GM12878 (cell line): ENCODE data around the gene TRIM72. TPM values are rescaled to one million over a fixed set of nuclear protein-coding genes. Genes with fewer than 3 reads are reported as not detected.

Experiments
- ATAC-seq: fragments of 200-7000 bp; cut with Tn5 transposase; 3 replicates; pipeline ENCODE4 v1.9.1; 2020; ENCODE audit warnings: mild to moderate bottlenecking, moderate library complexity
- BruUV-seq: library from RNA; stranded (reverse); fragments of 400-500 nt; replicated peaks from 2 replicates; lab custom pipeline; 2021; lab: Mats Ljungman, UMichigan
- CTCF ChIA-PET: fragments of 300-600 bp; sonication (Branson Sonifier 250); formaldehyde crosslinking; extraction: SDS; loops from one replicate; lab custom pipeline; 2021; ENCODE audit warnings: inconsistent platforms; lab: Yijun Ruan, JAX
- POLR2A ChIA-PET: fragments of 350-600 bp; formaldehyde crosslinking; extraction: SDS; loops from one replicate; lab custom pipeline; 2021; ENCODE audit warnings: inconsistent platforms; lab: Charles Lee
- RAD21 ChIA-PET: fragments of 300-600 bp; sonication (Branson Sonifier 250); formaldehyde crosslinking; loops from one replicate; lab custom pipeline; 2023; ENCODE audit warnings: antibody characterized with exemption; ENCODE audit not compliant: unreplicated experiment; lab: Charles Lee
- SMC1A ChIA-PET: fragments of 300-600 bp; sonication (Branson Sonifier 250); formaldehyde crosslinking; loops from one replicate; lab custom pipeline; 2023; ENCODE audit not compliant: unreplicated experiment, uncharacterized antibody; lab: Charles Lee
- DNase-seq: peaks from one replicate; pipeline ENCODE4 v3.0.0-alpha.2; 2011; ENCODE audit warnings: low read depth, low spot score
- FAIRE-seq: peaks from 3 replicates; lab custom pipeline; 2011; peaks lifted over from hg19 to GRCh38; lab: Jason Lieb, UNC
- H2AFZ ChIP-seq: 2 replicates; pipeline ENCODE4 v1.6.0; 2011; ENCODE audit warnings: low read depth, low read length, control low read depth; ENCODE audit not compliant: control insufficient read depth
- H3K27ac ChIP-seq: 2 replicates; pipeline ENCODE4 v1.5.1; 2011; ENCODE audit warnings: control low read depth; ENCODE audit not compliant: control insufficient read depth, insufficient read depth
- H3K27me3 ChIP-seq, 2 experiments: replicated peaks in 1 of 2; 2 replicates each; pipeline versions ENCODE4 v1.6.0 to v1.6.1; 2011; ENCODE audit warnings: low read length in 1 of 2; ENCODE audit not compliant: control insufficient read depth in 2 of 2, insufficient read depth in 2 of 2
- H3K36me3 ChIP-seq, 2 experiments: 2 replicates each; pipeline ENCODE4 v1.5.1; 2011; ENCODE audit warnings: low read length in 1 of 2; ENCODE audit not compliant: control insufficient read depth in 2 of 2, insufficient read depth in 2 of 2
- H3K4me1 ChIP-seq: 2 replicates; pipeline ENCODE4 v1.6.1; 2011; ENCODE audit warnings: mild to moderate bottlenecking, low read length, moderate library complexity, mixed read lengths; ENCODE audit not compliant: control insufficient read depth, insufficient read depth
- H3K4me2 ChIP-seq: 2 replicates; pipeline ENCODE4 v1.6.0; 2011; ENCODE audit warnings: control low read depth; ENCODE audit not compliant: control insufficient read depth, insufficient read depth
- H3K4me3 ChIP-seq: fragments of 200-600 bp; sonication (generic); 2 replicates; pipeline ENCODE4 v1.5.1; 2016
- H3K79me2 ChIP-seq: 2 replicates; pipeline ENCODE4 v1.6.0; 2011; ENCODE audit warnings: low read length; ENCODE audit not compliant: control insufficient read depth, insufficient read depth
- H3K9ac ChIP-seq: 2 replicates; pipeline ENCODE4 v1.8.0; 2011; ENCODE audit warnings: low read length, control low read depth, mixed read lengths; ENCODE audit not compliant: control insufficient read depth, insufficient read depth
- H3K9me3 ChIP-seq: replicated peaks from 3 replicates; pipeline ENCODE4 v1.5.1; 2011; ENCODE audit warnings: mild to moderate bottlenecking, low read length; ENCODE audit not compliant: control insufficient read depth, insufficient read depth
- H4K20me1 ChIP-seq: 2 replicates; pipeline ENCODE4 v1.6.0; 2011; ENCODE audit not compliant: control insufficient read depth, insufficient read depth
- CBX3 ChIP-seq: fragments of 200-600 bp; sonication (generic); IDR thresholded peaks from 2 replicates; pipeline ENCODE4 v1.6.1; 2016; ENCODE audit warnings: low read depth, borderline replicate concordance
- CREB1 ChIP-seq: IDR thresholded peaks from 2 replicates; pipeline ENCODE4 v1.6.1; 2012; ENCODE audit warnings: low read depth, mild to moderate bottlenecking, inconsistent platforms
- MEF2B ChIP-seq: fragments of 450-650 bp; IDR thresholded peaks from 2 replicates; pipeline ENCODE4 v1.6.1; 2018; ENCODE audit warnings: mild to moderate bottlenecking, moderate library complexity; ENCODE audit not compliant: partially characterized antibody, poor library complexity, severe bottlenecking
- NBN ChIP-seq: fragments of 450-650 bp; IDR thresholded peaks from 2 replicates; pipeline ENCODE4 v1.6.1; 2016
- PML ChIP-seq: IDR thresholded peaks from 2 replicates; pipeline ENCODE4 v1.6.1; 2012; ENCODE audit warnings: low read length, inconsistent platforms
- POU2F2 ChIP-seq: IDR thresholded peaks from 3 replicates; pipeline ENCODE4 v1.6.1; 2011; ENCODE audit warnings: low read depth, mild to moderate bottlenecking, low read length, borderline replicate concordance
- SKIL ChIP-seq: fragments of 450-650 bp; IDR thresholded peaks from 2 replicates; pipeline ENCODE4 v1.6.1; 2017; ENCODE audit warnings: mild to moderate bottlenecking, low read depth, inconsistent platforms; ENCODE audit not compliant: poor library complexity, severe bottlenecking
- SREBF1 ChIP-seq: IDR thresholded peaks from 2 replicates; pipeline ENCODE4 v1.6.1; 2012; ENCODE audit warnings: mild to moderate bottlenecking, low read length
- ZNF217 ChIP-seq: fragments of 450-650 bp; IDR thresholded peaks from 2 replicates; pipeline ENCODE4 v1.6.1; 2017; ENCODE audit warnings: antibody characterized with exemption, mild to moderate bottlenecking
- WGBS: methylation state at CpG from one replicate; pipeline ENCODE4 v1.1.6; 2016; ENCODE audit warnings: low lambda C conversion rate; ENCODE audit not compliant: insufficient replicate concordance, insufficient coverage; ENCODE audit errors: missing lambda C conversion rate; 5-methylcytosine and 5-hydroxymethylcytosine counted together
- in situ Hi-C: fragments of 300-500 bp; cut with MboI; formaldehyde crosslinking; loops from 9 replicates; pipeline ENCODE4 v1.14.3; 2018; ENCODE audit warnings: mixed read lengths
- intact Hi-C: fragments of 100-400 bp; cut with micrococcal nuclease; formaldehyde crosslinking; loops from one replicate; pipeline ENCODE4 v1.14.2; 2022; ENCODE audit not compliant: unreplicated experiment
- polyA plus RNA-seq, 11 experiments: library from polyadenylated mRNA; depleted of rRNA in 4 of 11; unstranded in 6 of 11; stranded (reverse) in 5 of 11; fragments of >200 nt; fragmentation: Nextera tagmentation in 4 of 11; fragmentation: Illumina TruSeq in 1 of 11; extraction: Ambion mirVana in 4 of 11; extraction: Trizol in 1 of 11; gene quantifications; 1 replicate in 1 of 11; 2 replicates in 10 of 11; pipeline versions ENCODE4 v1.2.1 to v1.2.3, GENCODE V29; 2011 to 2016; ENCODE audit warnings: inconsistent platforms in 2 of 11, missing spikeins in 2 of 11, low read depth in 1 of 11
- total RNA-seq, 4 experiments: library from RNA; depleted of rRNA in 3 of 4; stranded (reverse); fragments of >200 nt in 3 of 4; fragmentation: Illumina TruSeq in 1 of 4; extraction: Trizol in 1 of 4; gene quantifications; 2 replicates each; pipeline versions ENCODE4 v1.2.1 to v1.2.3, GENCODE V29; 2013 to 2021
- TF ChIP-seq, protein P1 (sequence below): fragments of 450-650 bp; IDR thresholded peaks from 2 replicates; pipeline ENCODE4 v1.6.1; 2017; ENCODE audit warnings: mild to moderate bottlenecking, moderate library complexity
- TF ChIP-seq, protein P2 (sequence below): fragments of 450-650 bp; IDR thresholded peaks from 2 replicates; pipeline ENCODE4 v1.6.1; 2016; ENCODE audit warnings: mild to moderate bottlenecking
- TF ChIP-seq, protein P3 (sequence below): fragments of 450-650 bp; IDR thresholded peaks from 2 replicates; pipeline ENCODE4 v1.6.1; 2018; ENCODE audit warnings: borderline replicate concordance, mild to moderate bottlenecking; ENCODE audit not compliant: partially characterized antibody

The TRIM72 gene
- total and polyA plus RNA-seq, 10 of the 15 experiments (the other 5 are each of a cell fraction or from before 2014, with no cell fraction given): 0.03 to 1.2 (median 0.23) TPM; not detected in 1

DNA sequence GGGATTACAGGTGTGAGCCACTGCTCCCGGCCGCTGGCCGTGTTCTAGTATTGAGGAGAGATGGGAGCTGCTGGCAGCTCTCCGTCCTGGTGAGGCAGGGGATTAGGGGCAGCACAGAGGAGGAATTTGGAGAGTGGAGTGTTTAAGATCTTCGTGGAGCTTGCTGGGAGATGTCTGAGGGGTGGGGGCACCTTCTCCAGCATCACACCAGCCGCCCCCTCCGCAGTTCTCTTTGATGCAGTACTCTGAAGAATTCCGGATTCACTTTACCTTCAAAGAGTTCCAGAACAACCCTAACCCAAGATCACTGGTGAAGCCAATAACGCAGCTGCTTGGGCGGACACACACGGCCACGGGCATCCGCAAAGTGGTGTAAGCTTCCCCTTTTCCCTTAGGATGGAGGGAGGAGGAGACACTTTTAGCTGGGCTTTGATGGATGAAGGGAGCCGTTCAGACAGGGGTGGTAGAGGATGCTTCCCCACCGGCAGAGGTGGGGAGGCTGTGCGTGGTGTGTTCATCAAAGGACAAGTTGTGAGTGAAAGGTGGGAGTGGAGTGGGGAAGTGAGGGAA lies 57.8 kb downstream of the TRIM72 start:
- CTCF ChIA-PET: no interaction called here
- Histone ChIP-seq H2AFZ (no peak overlapping the region), H3K27ac (no peak overlapping the region), H4K20me1 (no peaks in the 10 kb centered on the region), H3K79me2 (no peaks in the 10 kb centered on the region), H3K4me1 (peaks cover 3% of the 10 kb centered on the region), H3K9ac (no peak overlapping the region), H3K4me3 (no peak overlapping the region), H3K36me3 (no peaks in the 10 kb centered on the region), H3K4me2 (no peak overlapping the region), H3K9me3 (no peaks in the 10 kb centered on the region), H3K27me3 (no peaks in the 10 kb centered on the region)
- RAD21 ChIA-PET: no interaction called here
- WGBS: 74% methylated on average over 16 of the region's 16 CpGs
- FAIRE-seq (no peak), ATAC-seq (no peak), DNase-seq (no peak)
- POLR2A ChIA-PET: no interaction called here
- intact Hi-C loops (no loop called here), in situ Hi-C loops (no loop called here)
- SMC1A ChIA-PET: interaction anchor here (0.6 kb wide), 1 partner anchor 30 kb away, joined by 3 read pairs; no protein-coding TSS in a partner anchor
- no TSS peak for BruUV-seq
- TF ChIP-seq, protein P1, sequence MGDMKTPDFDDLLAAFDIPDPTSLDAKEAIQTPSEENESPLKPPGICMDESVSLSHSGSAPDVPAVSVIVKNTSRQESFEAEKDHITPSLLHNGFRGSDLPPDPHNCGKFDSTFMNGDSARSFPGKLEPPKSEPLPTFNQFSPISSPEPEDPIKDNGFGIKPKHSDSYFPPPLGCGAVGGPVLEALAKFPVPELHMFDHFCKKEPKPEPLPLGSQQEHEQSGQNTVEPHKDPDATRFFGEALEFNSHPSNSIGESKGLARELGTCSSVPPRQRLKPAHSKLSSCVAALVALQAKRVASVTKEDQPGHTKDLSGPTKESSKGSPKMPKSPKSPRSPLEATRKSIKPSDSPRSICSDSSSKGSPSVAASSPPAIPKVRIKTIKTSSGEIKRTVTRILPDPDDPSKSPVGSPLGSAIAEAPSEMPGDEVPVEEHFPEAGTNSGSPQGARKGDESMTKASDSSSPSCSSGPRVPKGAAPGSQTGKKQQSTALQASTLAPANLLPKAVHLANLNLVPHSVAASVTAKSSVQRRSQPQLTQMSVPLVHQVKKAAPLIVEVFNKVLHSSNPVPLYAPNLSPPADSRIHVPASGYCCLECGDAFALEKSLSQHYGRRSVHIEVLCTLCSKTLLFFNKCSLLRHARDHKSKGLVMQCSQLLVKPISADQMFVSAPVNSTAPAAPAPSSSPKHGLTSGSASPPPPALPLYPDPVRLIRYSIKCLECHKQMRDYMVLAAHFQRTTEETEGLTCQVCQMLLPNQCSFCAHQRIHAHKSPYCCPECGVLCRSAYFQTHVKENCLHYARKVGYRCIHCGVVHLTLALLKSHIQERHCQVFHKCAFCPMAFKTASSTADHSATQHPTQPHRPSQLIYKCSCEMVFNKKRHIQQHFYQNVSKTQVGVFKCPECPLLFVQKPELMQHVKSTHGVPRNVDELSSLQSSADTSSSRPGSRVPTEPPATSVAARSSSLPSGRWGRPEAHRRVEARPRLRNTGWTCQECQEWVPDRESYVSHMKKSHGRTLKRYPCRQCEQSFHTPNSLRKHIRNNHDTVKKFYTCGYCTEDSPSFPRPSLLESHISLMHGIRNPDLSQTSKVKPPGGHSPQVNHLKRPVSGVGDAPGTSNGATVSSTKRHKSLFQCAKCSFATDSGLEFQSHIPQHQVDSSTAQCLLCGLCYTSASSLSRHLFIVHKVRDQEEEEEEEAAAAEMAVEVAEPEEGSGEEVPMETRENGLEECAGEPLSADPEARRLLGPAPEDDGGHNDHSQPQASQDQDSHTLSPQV: no peak
- TF ChIP-seq CREB1: no peak
- no peak for TF ChIP-seq CBX3
- TF ChIP-seq, protein P2, sequence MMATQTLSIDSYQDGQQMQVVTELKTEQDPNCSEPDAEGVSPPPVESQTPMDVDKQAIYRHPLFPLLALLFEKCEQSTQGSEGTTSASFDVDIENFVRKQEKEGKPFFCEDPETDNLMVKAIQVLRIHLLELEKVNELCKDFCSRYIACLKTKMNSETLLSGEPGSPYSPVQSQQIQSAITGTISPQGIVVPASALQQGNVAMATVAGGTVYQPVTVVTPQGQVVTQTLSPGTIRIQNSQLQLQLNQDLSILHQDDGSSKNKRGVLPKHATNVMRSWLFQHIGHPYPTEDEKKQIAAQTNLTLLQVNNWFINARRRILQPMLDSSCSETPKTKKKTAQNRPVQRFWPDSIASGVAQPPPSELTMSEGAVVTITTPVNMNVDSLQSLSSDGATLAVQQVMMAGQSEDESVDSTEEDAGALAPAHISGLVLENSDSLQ: no peak
- TF ChIP-seq ZNF217: no peak
- TF ChIP-seq MEF2B: no peak
- TF ChIP-seq, protein P3, sequence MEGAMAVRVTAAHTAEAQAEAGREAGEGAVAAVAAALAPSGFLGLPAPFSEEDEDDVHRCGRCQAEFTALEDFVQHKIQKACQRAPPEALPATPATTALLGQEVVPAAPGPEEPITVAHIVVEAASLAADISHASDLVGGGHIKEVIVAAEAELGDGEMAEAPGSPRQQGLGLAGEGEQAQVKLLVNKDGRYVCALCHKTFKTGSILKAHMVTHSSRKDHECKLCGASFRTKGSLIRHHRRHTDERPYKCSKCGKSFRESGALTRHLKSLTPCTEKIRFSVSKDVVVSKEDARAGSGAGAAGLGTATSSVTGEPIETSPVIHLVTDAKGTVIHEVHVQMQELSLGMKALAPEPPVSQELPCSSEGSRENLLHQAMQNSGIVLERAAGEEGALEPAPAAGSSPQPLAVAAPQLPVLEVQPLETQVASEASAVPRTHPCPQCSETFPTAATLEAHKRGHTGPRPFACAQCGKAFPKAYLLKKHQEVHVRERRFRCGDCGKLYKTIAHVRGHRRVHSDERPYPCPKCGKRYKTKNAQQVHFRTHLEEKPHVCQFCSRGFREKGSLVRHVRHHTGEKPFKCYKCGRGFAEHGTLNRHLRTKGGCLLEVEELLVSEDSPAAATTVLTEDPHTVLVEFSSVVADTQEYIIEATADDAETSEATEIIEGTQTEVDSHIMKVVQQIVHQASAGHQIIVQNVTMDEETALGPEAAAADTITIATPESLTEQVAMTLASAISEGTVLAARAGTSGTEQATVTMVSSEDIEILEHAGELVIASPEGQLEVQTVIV: no peak
- no peak for TF ChIP-seq SREBF1
- no peak for TF ChIP-seq NBN
- no peak for TF ChIP-seq SKIL
- no peak for TF ChIP-seq POU2F2
- no peak for TF ChIP-seq PML
